Endothelial cell of umbilical vein (primary cell): ENCODE results near the gene CKS1B. TPM values are rescaled to one million over a fixed set of nuclear protein-coding genes. Genes with fewer than 3 reads are reported as not detected.
A peak's percentile ranks its signal among the peaks of the same experiment; 100 is the strongest.

Source experiments
- BruUV-seq: library from RNA; stranded (reverse); fragments of 400-500 nt; replicated peaks from 2 replicates; lab custom pipeline; 2021; lab: Mats Ljungman, UMichigan
- CTCF ChIA-PET: fragments of 300-600, 350-600 bp; sonication (Branson Sonifier 250); formaldehyde crosslinking; loops from one replicate; lab custom pipeline; 2021; ENCODE audit warnings: antibody characterized with exemption, inconsistent platforms; lab: Charles Lee
- POLR2A ChIA-PET: fragments of 300-600, 350-600 bp; sonication (Branson Sonifier 250); formaldehyde crosslinking; loops from one replicate; lab custom pipeline; 2021; ENCODE audit warnings: antibody characterized with exemption, inconsistent platforms; lab: Charles Lee
- DNase-seq: peaks from one replicate; pipeline ENCODE4 v3.0.0-alpha.2; 2011; ENCODE audit warnings: low read depth, low spot score
- FAIRE-seq: peaks from 2 replicates; lab custom pipeline; 2011; peaks lifted over from hg19 to GRCh38; lab: Jason Lieb, UNC
- H2AFZ ChIP-seq: 2 replicates; pipeline ENCODE4 v1.6.0; 2012; ENCODE audit warnings: low read depth, low read length, control low read depth, inconsistent platforms
- H3K27ac ChIP-seq: 2 replicates; pipeline ENCODE4 v1.5.1; 2011; ENCODE audit warnings: low read depth, mild to moderate bottlenecking, control low read depth, low read length, moderate library complexity; ENCODE audit not compliant: insufficient read depth
- H3K27me3 ChIP-seq, 2 experiments: 2 replicates each; pipeline versions ENCODE4 v1.6.0 to v1.6.1; 2011; ENCODE audit warnings: low read length in 2 of 2, mixed read lengths in 1 of 2; ENCODE audit not compliant: control insufficient read depth in 2 of 2, insufficient read depth in 2 of 2
- H3K36me3 ChIP-seq, 2 experiments: 2 replicates in 1 of 2; 3 replicates in 1 of 2; pipeline ENCODE4 v1.5.1; 2011; ENCODE audit warnings: low read length in 2 of 2, mild to moderate bottlenecking in 1 of 2, moderate library complexity in 1 of 2; ENCODE audit not compliant: control insufficient read depth in 2 of 2, insufficient read depth in 2 of 2; ENCODE audit errors: extremely low read depth in 1 of 2
- H3K4me1 ChIP-seq: 3 replicates; pipeline ENCODE4 v1.5.1; 2011; ENCODE audit warnings: mild to moderate bottlenecking, low read length; ENCODE audit not compliant: control insufficient read depth, insufficient read depth; ENCODE audit errors: extremely low read depth
- H3K4me2 ChIP-seq: 2 replicates; pipeline ENCODE4 v1.6.1; 2011; ENCODE audit warnings: low read length, control low read depth, mixed read lengths; ENCODE audit not compliant: insufficient read depth
- H3K4me3 ChIP-seq, 3 experiments: fragments of 200-600 bp in 1 of 3; sonication (generic), shearing (Covaris generic) in 1 of 3; replicated peaks in 1 of 3; 2 replicates each; pipeline ENCODE4 v1.5.1; 2011 to 2016; ENCODE audit warnings: control low read depth in 3 of 3, low read length in 3 of 3, mild to moderate bottlenecking in 2 of 3, inconsistent platforms in 1 of 3, low read depth in 1 of 3, moderate library complexity in 1 of 3; ENCODE audit not compliant: insufficient read depth in 1 of 3
- H3K79me2 ChIP-seq: 2 replicates; pipeline ENCODE4 v1.6.0; 2012; ENCODE audit warnings: low read length, inconsistent platforms; ENCODE audit not compliant: control insufficient read depth, insufficient read depth
- H3K9ac ChIP-seq: replicated peaks from 2 replicates; pipeline ENCODE3; 2011; ENCODE audit warnings: low read length, control low read depth; ENCODE audit not compliant: insufficient read depth; ENCODE audit errors: extremely low read depth
- H3K9me1 ChIP-seq: replicated peaks from 3 replicates; pipeline ENCODE4 v1.6.0; 2011; ENCODE audit warnings: mild to moderate bottlenecking, low read length; ENCODE audit not compliant: control insufficient read depth, insufficient read depth; ENCODE audit errors: extremely low read depth
- H3K9me3 ChIP-seq: replicated peaks from 2 replicates; pipeline ENCODE4 v1.5.1; 2012; ENCODE audit warnings: low read length, inconsistent platforms; ENCODE audit not compliant: control insufficient read depth, insufficient read depth
- H4K20me1 ChIP-seq: replicated peaks from 2 replicates; pipeline ENCODE3; 2011; ENCODE audit warnings: mild to moderate bottlenecking, low read length; ENCODE audit not compliant: control insufficient read depth, insufficient read depth; ENCODE audit errors: extremely low read depth
- CTCF ChIP-seq, 2 donors: IDR thresholded peaks; 1 replicate in 1 of 2; 2 replicates in 1 of 2; pipeline ENCODE4 v1.5.1; 2011; ENCODE audit warnings: low read length in 2 of 2, mild to moderate bottlenecking in 2 of 2, moderate library complexity in 2 of 2, control low read depth in 1 of 2, inconsistent platforms in 1 of 2, low read depth in 1 of 2; ENCODE audit not compliant: insufficient read depth in 1 of 2; ENCODE audit errors: extremely low read depth in 1 of 2
- FOS ChIP-seq: IDR thresholded peaks from 2 replicates; pipeline ENCODE4 v1.6.1; 2011; ENCODE audit warnings: mild to moderate bottlenecking, low read length, moderate library complexity, borderline replicate concordance; ENCODE audit not compliant: insufficient read depth
- JUN ChIP-seq: IDR thresholded peaks from 2 replicates; pipeline ENCODE4 v1.6.1; 2011; ENCODE audit warnings: borderline replicate concordance, low read depth; ENCODE audit not compliant: insufficient read length, insufficient read depth
- MAX ChIP-seq: IDR thresholded peaks from 2 replicates; pipeline ENCODE4 v1.6.1; 2011; ENCODE audit not compliant: insufficient read depth, insufficient read length
- POLR2A ChIP-seq: IDR thresholded peaks from 2 replicates; pipeline ENCODE4 v1.6.1; 2012; ENCODE audit warnings: low read depth, mild to moderate bottlenecking, control low read depth, low read length
- POLR2AphosphoS5 ChIP-seq: IDR thresholded peaks from 2 replicates; pipeline ENCODE4 v1.6.1; 2012; ENCODE audit warnings: low read depth, mild to moderate bottlenecking, control low read depth, low read length, moderate library complexity; ENCODE audit not compliant: insufficient read depth
- dilution Hi-C: fragments of 300-500 bp; cut with MboI; formaldehyde crosslinking; loops from one replicate; pipeline ENCODE4 v1.15.0; 2019; ENCODE audit warnings: low sequenced_read_pairs; ENCODE audit not compliant: extremely low pct_ligation_motif_present
- intact Hi-C: fragments of 100-400 bp; cut with micrococcal nuclease; formaldehyde crosslinking; loops from one replicate; pipeline ENCODE4 v1.10.0; 2022
- polyA plus RNA-seq, 4 experiments: library from polyadenylated mRNA; depleted of rRNA in 3 of 4; stranded (reverse) in 3 of 4; unstranded in 1 of 4; fragments of >200 nt; gene quantifications; 2 replicates each; pipeline versions ENCODE4 v1.2.1 to v1.2.3, GENCODE V29; 2011 to 2012; ENCODE audit warnings: missing spikeins in 1 of 4
- total RNA-seq: library from RNA; stranded (reverse); gene quantifications from 2 replicates; pipeline ENCODE4 v1.2.3, GENCODE V29; 2021

The CKS1B gene
- total and polyA plus RNA-seq, 2 donors (not counting 3 experiments of a cell fraction or from before 2014, with no cell fraction given) = 126 to 280 TPM

GRCh38 chr1:155017946-155018316 is 43.5 kb downstream of the CKS1B start:
- Histone ChIP-seq H3K4me2 (peak overlapping the region; percentile 22), H3K9me1 (no peaks in the 10 kb centered on the region), H3K27me3 (no peaks in the 10 kb centered on the region), H3K27ac (no peak overlapping the region), H3K4me3 (no peak overlapping the region), H3K36me3 (peaks cover 0 to 19% of the 10 kb centered on the region in 2 experiments), H4K20me1 (no peaks in the 10 kb centered on the region), H3K9ac (peak overlapping the region; percentile 34), H3K9me3 (no peaks in the 10 kb centered on the region), H2AFZ (no peak overlapping the region), H3K79me2 (no peaks in the 10 kb centered on the region), H3K4me1 (peaks cover 9% of the 10 kb centered on the region)
- CTCF ChIA-PET = interaction anchor here (0.6 to 6.4 kb wide), 50 partner anchors 8 to 598 kb away, joined by 3 to 87 read pairs (median 6); partner anchors contain the start of genes ADAM15, DCST1, DCST2 and FLAD1
- dilution Hi-C loops (no loop called here), intact Hi-C loops (loop anchor here (1.0 to 5.0 kb wide), 6 partner anchors 16 to 461 kb away; partner anchors contain the start of genes CKS1B, PYGO2, UBE2Q1 and ZBTB7B)
- POLR2A ChIA-PET = interaction anchor here (1.0 to 1.2 kb wide), 2 partner anchors 24 to 47 kb away, joined by 3 read pairs; partner anchors contain the start of genes LENEP and SHC1
- FAIRE-seq (no peak), DNase-seq (no peak)
- TF ChIP-seq FOS (no peak), MAX (no peak), JUN (no peak)
- BruUV-seq = no TSS peak

DNA sequence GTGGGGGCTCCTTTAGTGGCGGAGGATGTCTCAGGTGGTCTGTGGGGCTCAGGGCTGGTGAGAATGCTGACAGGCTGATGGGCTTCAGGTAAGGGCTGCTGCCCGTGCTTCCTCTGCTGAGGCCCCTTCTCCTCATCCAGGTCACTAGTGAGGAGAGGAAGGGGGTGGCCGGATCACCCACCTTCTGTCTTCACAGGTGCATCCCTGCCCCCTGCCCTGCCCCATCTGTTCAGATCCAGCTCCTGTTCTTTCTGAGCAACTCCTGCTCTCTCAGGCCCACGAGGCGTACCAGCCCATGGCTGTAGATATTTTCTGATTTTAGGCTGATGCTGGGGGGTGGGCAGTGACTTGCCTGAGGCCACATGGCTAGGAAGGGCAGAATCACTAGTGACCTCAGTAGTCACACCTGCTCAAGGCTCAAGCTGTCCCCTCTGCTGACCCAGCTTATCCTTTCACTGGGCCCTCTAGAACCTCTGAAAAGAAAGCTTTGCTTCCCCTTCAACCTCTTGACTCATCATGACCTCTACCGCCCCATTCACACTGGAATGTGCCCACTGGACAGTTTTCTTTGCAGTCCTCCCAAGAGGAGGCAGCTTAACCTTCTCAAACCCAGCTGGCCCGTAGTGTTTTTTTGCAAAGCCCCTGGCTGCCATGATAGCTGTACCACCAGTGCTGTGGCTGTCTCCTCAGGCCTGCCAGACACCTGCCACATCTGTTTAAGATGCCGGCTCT is 44.3 kb downstream of the CKS1B start:
- no peak overlapping the region for H3K27ac ChIP-seq
- CTCF ChIA-PET = interaction anchor here (0.6 to 2.4 kb wide), 7 partner anchors 19 to 82 kb away, joined by 3 to 16 read pairs (median 4); partner anchors contain the start of genes LENEP and PMVK
- intact Hi-C loops = loop anchor here (5.0 kb wide), 1 partner anchor 461 kb away; the partner anchor contains the start of gene UBE2Q1
- no peak for FAIRE-seq
- peaks cover 9% of the 10 kb centered on the region for H3K4me1 ChIP-seq
- no peaks in the 10 kb centered on the region for H3K27me3 ChIP-seq
- H3K4me3 ChIP-seq = no peak overlapping the region
- no peak overlapping the region for H3K9ac ChIP-seq
- TF ChIP-seq CTCF (IDR thresholded peaks at IDR 0.05; ENCODE audit: extremely low read depth in 1 of 2, insufficient read depth in 1 of 2, low read depth in 1 of 2, low read length in 2 of 2) = no peak
- TF ChIP-seq FOS = no peak
- TF ChIP-seq JUN = no peak
- TF ChIP-seq POLR2A = no peak
- TF ChIP-seq POLR2AphosphoS5 = no peak
- H3K9me3 ChIP-seq = no peaks in the 10 kb centered on the region
- H3K9me1 ChIP-seq = no peaks in the 10 kb centered on the region
- H2AFZ ChIP-seq = no peak overlapping the region
- no peak overlapping the region for H3K4me2 ChIP-seq
- H3K36me3 ChIP-seq = peaks cover 0 to 19% of the 10 kb centered on the region in 2 experiments
- no TSS peak for BruUV-seq
- H4K20me1 ChIP-seq = no peaks in the 10 kb centered on the region
- no peaks in the 10 kb centered on the region for H3K79me2 ChIP-seq
- POLR2A ChIA-PET = interaction anchor here (0.6 kb wide), 1 partner anchor 8 kb away, joined by 6 read pairs; no protein-coding TSS in a partner anchor
- dilution Hi-C loops = no loop called here
- DNase-seq = no peak
